GM12878 (cell line): ENCODE data around the gene LRRC58. TPM values are rescaled to one million over a fixed set of nuclear protein-coding genes. Genes with fewer than 3 reads are reported as not detected.
A peak's percentile ranks its signal among the peaks of the same experiment; 100 is the strongest.

Experiments used
- BMI1 ChIP-seq: fragments of 450-650 bp; IDR thresholded peaks from 2 replicates; pipeline ENCODE4 v1.6.1; 2016; ENCODE audit warnings: mild to moderate bottlenecking, moderate library complexity, borderline replicate concordance
- CBFB ChIP-seq: IDR thresholded peaks from 2 replicates; pipeline ENCODE4 v1.6.1; 2016; ENCODE audit warnings: antibody characterized with exemption, low read depth
- CREM ChIP-seq: IDR thresholded peaks from 2 replicates; pipeline ENCODE4 v1.6.1; 2014; ENCODE audit warnings: antibody characterized with exemption, low read depth
- HDAC2 ChIP-seq: fragments of 200-600 bp; sonication (generic); IDR thresholded peaks from 2 replicates; pipeline ENCODE4 v1.6.1; 2017
- LARP7 ChIP-seq: fragments of 450-650 bp; IDR thresholded peaks from 2 replicates; pipeline ENCODE4 v1.6.1; 2017; ENCODE audit warnings: mild to moderate bottlenecking
- MEF2A ChIP-seq: IDR thresholded peaks from 2 replicates; pipeline ENCODE4 v1.6.1; 2011; ENCODE audit warnings: low read depth, mild to moderate bottlenecking, low read length, moderate library complexity; ENCODE audit not compliant: insufficient read depth
- PAX5 ChIP-seq: IDR thresholded peaks from 2 replicates; pipeline ENCODE4 v1.6.1; 2011; ENCODE audit warnings: low read depth, low read length, borderline replicate concordance
- RCOR1 ChIP-seq: conservative IDR thresholded peaks from 2 replicates; pipeline ENCODE4 v1.6.1; 2012; ENCODE audit warnings: low read depth, low read length, improper control_type of control experiment
- SIN3A ChIP-seq: IDR thresholded peaks from 2 replicates; pipeline ENCODE4 v1.6.1; 2012; ENCODE audit warnings: low read depth, low read length, improper control_type of control experiment
- TBL1XR1 ChIP-seq: IDR thresholded peaks from 2 replicates; pipeline ENCODE4 v1.6.1; 2012; ENCODE audit warnings: low read depth, low read length, improper control_type of control experiment
- TCF7 ChIP-seq: IDR thresholded peaks from 2 replicates; pipeline ENCODE4 v1.6.1; 2014; ENCODE audit warnings: antibody characterized with exemption, borderline replicate concordance
- YBX1 ChIP-seq: fragments of 450-650 bp; IDR thresholded peaks from 2 replicates; pipeline ENCODE4 v1.6.1; 2016; ENCODE audit warnings: antibody characterized with exemption
- YY1 ChIP-seq: IDR thresholded peaks from 2 replicates; pipeline ENCODE4 v1.6.1; 2011; ENCODE audit warnings: low read depth, mild to moderate bottlenecking, low read length
- ZBTB40 ChIP-seq: fragments of 450-650 bp; IDR thresholded peaks from 2 replicates; pipeline ENCODE4 v1.6.1; 2016; ENCODE audit warnings: mild to moderate bottlenecking, moderate library complexity, borderline replicate concordance
- ZNF217 ChIP-seq: fragments of 450-650 bp; IDR thresholded peaks from 2 replicates; pipeline ENCODE4 v1.6.1; 2017; ENCODE audit warnings: antibody characterized with exemption, mild to moderate bottlenecking
- polyA plus RNA-seq, 11 experiments: library from polyadenylated mRNA; depleted of rRNA in 4 of 11; unstranded in 6 of 11; stranded (reverse) in 5 of 11; fragments of >200 nt; fragmentation: Nextera tagmentation in 4 of 11; fragmentation: Illumina TruSeq in 1 of 11; extraction: Ambion mirVana in 4 of 11; extraction: Trizol in 1 of 11; gene quantifications; 1 replicate in 1 of 11; 2 replicates in 10 of 11; pipeline versions ENCODE4 v1.2.1 to v1.2.3, GENCODE V29; 2011 to 2016; ENCODE audit warnings: inconsistent platforms in 2 of 11, missing spikeins in 2 of 11, low read depth in 1 of 11
- total RNA-seq, 4 experiments: library from RNA; depleted of rRNA in 3 of 4; stranded (reverse); fragments of >200 nt in 3 of 4; fragmentation: Illumina TruSeq in 1 of 4; extraction: Trizol in 1 of 4; gene quantifications; 2 replicates each; pipeline versions ENCODE4 v1.2.1 to v1.2.3, GENCODE V29; 2013 to 2021
- TF ChIP-seq, protein P1 (sequence below): fragments of 450-650 bp; conservative IDR thresholded peaks from 2 replicates; pipeline ENCODE4 v1.6.1; 2017; ENCODE audit warnings: mild to moderate bottlenecking, moderate library complexity
- TF ChIP-seq, protein P2 (sequence below), 3 experiments: IDR thresholded peaks in 2 of 3; conservative IDR thresholded peaks in 1 of 3; 2 replicates each; pipeline ENCODE4 v1.5.1; 2011; ENCODE audit warnings: low read depth in 3 of 3, low read length in 3 of 3, mild to moderate bottlenecking in 3 of 3, control low read depth in 2 of 3, moderate library complexity in 2 of 3, inconsistent platforms in 1 of 3, mixed read lengths in 1 of 3; ENCODE audit not compliant: control insufficient read depth in 2 of 3, insufficient read depth in 1 of 3; ENCODE audit errors: extremely low read depth in 1 of 3

The LRRC58 gene
- total and polyA plus RNA-seq, 10 of the 15 experiments (the other 5 are each of a cell fraction or from before 2014, with no cell fraction given): 7.7 to 29.5 (median 18.8) TPM

- TF ChIP-seq ZNF217 (0 out of 2 replicates have a peak, but pooled peaks have one; percentile 42), MEF2A (0 out of 2 replicates have a peak, but pooled peaks have one; percentile 12), SIN3A (no peak), LARP7 (peak; percentile 80; the same call in 1 of the 2 replicates), CBFB (no peak; the same call in 1 of the 2 replicates), YY1 (peak; percentile 57), HDAC2 (no peak), BMI1 (no peak), TBL1XR1 (no peak), ZBTB40 (peak; percentile 86), CREM (peak; percentile 51; the same call in 1 of the 2 replicates), RCOR1 (0 out of 2 replicates have a peak, but pooled peaks have one; percentile 17), YBX1 (no peak), PAX5 (peak; percentile 51; the same call in 1 of the 2 replicates), TCF7 (no peak)
- TF ChIP-seq, protein P1, sequence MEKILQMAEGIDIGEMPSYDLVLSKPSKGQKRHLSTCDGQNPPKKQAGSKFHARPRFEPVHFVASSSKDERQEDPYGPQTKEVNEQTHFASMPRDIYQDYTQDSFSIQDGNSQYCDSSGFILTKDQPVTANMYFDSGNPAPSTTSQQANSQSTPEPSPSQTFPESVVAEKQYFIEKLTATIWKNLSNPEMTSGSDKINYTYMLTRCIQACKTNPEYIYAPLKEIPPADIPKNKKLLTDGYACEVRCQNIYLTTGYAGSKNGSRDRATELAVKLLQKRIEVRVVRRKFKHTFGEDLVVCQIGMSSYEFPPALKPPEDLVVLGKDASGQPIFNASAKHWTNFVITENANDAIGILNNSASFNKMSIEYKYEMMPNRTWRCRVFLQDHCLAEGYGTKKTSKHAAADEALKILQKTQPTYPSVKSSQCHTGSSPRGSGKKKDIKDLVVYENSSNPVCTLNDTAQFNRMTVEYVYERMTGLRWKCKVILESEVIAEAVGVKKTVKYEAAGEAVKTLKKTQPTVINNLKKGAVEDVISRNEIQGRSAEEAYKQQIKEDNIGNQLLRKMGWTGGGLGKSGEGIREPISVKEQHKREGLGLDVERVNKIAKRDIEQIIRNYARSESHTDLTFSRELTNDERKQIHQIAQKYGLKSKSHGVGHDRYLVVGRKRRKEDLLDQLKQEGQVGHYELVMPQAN: peak; percentile 59; the same call in 1 of the 2 replicates
- TF ChIP-seq, protein P2, sequence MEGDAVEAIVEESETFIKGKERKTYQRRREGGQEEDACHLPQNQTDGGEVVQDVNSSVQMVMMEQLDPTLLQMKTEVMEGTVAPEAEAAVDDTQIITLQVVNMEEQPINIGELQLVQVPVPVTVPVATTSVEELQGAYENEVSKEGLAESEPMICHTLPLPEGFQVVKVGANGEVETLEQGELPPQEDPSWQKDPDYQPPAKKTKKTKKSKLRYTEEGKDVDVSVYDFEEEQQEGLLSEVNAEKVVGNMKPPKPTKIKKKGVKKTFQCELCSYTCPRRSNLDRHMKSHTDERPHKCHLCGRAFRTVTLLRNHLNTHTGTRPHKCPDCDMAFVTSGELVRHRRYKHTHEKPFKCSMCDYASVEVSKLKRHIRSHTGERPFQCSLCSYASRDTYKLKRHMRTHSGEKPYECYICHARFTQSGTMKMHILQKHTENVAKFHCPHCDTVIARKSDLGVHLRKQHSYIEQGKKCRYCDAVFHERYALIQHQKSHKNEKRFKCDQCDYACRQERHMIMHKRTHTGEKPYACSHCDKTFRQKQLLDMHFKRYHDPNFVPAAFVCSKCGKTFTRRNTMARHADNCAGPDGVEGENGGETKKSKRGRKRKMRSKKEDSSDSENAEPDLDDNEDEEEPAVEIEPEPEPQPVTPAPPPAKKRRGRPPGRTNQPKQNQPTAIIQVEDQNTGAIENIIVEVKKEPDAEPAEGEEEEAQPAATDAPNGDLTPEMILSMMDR (IDR thresholded peaks at IDR 0.05 in 2 of 3, conservative IDR thresholded peaks at IDR 0.05 in 1 of 3; ENCODE audit: control insufficient read depth in 2 of 3, extremely low read depth in 1 of 3, insufficient read depth in 1 of 3, low read depth in 3 of 3, low read length in 3 of 3): peak in 2 of 3 experiments; percentile 25 to 33; a peak in 3 of 6 replicates
Observed at GRCh38 chr3:120348991-120349854, at the start of gene LRRC58 (continued).
